GM19455 (cell line): Measurements from ENCODE around the gene EHF.

Source experiments
- ATAC-seq: cut with Tn5 transposase; IDR thresholded peaks from one replicate; pipeline ENCODE4 v1.9.1; 2021; ENCODE audit not compliant: unreplicated experiment

Gene EHF

DNA sequence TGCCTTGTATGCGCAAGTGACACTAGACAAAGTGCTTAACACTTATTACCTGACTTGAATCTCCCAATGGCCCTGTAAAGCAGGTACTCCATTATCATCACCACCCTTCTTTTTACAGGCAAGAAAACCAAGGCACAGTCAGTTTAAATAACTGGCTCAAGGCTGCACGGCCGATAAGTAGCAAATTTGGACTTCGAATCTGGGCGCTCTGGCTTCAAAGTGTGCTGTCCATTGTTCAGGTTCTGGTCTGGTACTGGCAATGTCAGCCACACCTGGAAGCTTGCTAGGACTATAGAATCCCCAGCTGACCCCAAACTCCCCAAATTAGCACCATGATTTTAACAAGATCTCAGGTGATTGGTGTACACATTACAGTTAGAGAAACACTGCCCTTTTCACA, 19.3 kb upstream of the EHF start:
- ATAC-seq: no peak

DNA sequence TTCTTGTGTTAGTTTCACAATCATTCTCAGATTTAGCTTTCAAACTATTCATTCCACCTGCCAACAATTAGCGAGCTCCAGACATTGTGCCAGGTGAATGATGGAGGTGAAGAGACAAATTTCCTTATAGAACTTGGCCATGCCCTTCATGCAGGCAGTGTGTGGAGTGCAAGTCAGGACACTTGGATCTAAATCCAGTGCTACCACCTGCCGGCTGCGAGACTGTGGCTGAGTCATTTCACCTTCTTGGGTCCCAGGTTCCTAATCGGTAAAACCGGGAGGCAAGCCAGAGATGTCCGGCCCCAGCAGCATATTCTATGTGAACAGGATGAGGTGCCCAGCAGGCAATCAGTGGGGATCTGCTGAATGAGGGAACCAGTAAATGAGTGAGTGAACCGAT, 18.6 kb upstream of the EHF start:
- no peak for ATAC-seq

GRCh38 chr11:34603129-34604001, 17.5 kb upstream of the EHF start:
- ATAC-seq: no peak

GRCh38 chr11:34604145-34604544, 16.7 kb upstream of the EHF start:
- no peak for ATAC-seq

GRCh38 chr11:34604911-34605310, 16.0 kb upstream of the EHF start:
- ATAC-seq: no peak

- ATAC-seq: no peak
Observed at GRCh38 chr11:34605481-34606325, 15.2 kb upstream of the EHF start.

- ATAC-seq: no peak
Observed at GRCh38 chr11:34606326-34607120, 14.4 kb upstream of the EHF start.

DNA sequence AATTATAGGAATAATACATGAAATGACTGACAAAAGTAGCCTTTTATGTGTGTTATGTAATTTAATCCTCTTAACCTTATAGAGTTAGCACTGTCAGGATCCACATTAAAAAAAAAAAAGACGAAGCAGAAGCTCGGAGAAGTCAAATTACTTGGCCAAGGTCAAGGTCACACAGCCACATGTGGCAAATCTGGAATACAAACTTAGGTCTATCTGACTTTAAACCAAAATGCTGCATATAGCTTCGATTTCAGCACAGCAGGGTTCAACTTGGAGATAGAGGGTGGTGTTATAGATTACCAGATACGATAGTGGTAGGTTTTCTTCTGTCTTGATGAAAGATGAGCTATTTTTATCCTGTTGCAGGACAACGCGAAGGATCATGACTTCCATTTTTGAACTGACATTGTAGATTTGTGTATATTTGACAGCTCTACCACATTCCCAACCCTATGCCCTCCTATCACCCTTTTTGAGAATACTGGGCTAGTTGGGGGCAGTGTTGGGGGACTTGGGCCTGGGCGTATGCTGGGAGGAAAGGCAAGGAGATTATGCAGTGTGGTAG, 11.6 kb upstream of the EHF start:
- ATAC-seq: no peak

GRCh38 chr11:34609850-34610249, 11.0 kb upstream of the EHF start:
- no peak for ATAC-seq

GRCh38 chr11:34610324-34611041, 10.4 kb upstream of the EHF start:
- no peak for ATAC-seq

- no peak for ATAC-seq
Observed at GRCh38 chr11:34613015-34613414, 7.9 kb upstream of the EHF start.

DNA sequence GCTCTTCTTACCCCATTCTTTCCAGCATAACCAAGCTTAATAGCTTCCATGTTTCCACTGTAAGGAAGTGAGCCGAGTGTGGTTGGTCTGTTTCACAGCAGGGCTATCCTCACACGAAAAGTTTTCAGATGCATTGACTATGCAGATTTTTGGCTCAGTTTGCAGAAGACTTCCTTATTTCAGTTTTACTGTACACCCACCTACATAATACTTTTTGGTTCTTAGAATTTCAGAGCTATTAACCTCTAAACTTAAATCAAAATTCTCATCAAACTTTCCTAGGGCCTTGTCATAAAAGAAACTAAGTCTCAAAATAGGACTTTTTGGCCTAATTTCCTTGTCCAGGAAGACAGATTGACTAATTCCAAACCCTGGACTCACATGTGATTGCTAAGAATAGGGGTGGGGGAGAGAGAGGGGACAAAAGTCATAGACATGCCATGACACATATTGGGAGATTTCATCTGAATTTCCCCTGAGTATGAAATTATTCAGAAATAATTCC, 7.3 kb upstream of the EHF start:
- peak; percentile 83 for ATAC-seq

- ATAC-seq: no peak
Observed at GRCh38 chr11:34614344-34615104, 6.4 kb upstream of the EHF start.

DNA sequence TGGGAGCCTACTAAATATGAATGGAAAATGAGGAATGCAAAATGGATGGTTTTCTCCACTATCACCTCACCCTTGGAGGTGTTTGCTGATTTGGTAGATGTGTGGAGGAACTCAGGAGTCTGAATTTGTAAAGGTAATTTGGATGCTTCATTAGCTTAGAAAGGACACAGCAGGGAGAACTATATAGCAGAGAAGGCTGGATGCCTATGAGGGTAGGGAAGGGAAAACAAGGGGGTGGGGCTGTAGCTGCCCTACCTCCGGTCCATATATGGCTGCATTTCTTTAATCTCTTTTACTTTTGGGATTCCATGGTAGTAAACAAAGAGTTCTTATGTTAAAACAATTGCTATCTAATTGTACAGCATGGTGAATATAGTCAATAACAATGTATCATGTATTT, 4.8 kb upstream of the EHF start:
- no peak for ATAC-seq

DNA sequence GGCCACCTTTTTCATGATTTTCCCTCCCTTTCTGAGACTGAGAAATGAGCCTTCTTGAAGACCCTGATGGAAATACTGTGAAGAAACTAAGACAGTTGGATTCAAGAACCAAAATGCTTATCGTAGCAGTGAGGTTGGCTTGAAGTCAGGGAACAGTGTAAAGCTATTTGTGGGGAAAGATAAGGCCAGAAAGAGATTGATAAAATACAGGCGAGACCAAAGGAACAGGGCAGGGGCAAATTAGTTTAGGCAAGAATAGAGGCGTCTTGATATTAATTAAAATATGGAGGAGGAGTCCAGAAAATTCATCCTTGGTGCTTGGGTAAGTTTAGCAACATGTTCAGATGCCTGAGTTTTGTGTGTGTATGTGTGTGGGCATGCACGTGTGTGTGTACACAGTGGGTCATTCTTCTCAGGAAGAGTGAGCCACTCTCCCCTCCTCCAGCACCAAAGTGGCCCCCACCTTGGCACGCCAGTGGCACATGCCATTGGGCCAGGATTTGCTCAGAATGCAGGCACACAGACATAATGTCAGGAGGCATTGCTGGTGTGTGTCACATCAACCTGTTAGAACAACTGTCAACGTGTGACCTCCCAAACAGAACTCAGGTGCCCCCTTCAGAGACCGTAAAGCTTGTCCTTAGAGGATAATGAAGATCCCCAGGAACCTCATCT, 3.9 kb upstream of the EHF start:
- ATAC-seq: no peak

DNA sequence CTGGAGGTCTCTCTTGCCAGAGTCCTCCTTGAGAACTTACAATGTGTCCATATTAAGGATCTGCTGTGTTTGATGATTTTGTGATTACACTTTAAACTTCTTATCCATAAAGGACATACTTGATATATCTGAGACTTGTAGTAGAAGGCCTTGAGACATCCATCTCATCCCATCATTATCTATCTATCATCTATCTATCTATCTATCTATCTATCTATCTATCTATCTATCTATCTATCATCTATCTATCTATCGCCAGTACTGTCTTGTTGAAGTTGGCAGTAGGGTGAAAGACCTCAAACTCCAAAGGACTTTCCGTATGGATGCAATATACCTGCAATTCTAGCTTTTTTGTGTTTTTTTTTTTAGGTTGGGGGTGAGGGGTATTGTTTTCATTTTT, 2.5 kb upstream of the EHF start:
- no peak for ATAC-seq

GRCh38 chr11:34619062-34619516, 1.8 kb upstream of the EHF start:
- no peak for ATAC-seq

DNA sequence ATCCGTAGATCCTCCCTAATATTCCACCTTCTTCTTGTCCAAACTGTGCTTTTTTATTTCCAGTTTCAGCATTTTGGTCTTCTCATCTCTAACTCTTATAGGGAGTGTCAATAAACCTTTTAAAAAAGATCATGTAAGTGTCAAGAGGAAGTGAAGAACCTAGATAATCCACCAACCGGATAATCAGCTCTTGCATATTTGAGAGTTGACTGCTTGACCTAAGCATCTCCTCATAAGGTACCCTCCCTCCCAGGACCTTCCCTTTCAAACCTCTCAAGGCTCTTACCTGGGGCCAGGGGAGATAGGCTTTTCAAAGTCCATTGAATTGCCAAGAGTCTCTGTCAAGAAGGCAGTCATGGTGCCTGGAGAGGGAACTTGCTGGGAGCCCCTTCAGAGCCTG, 691 bp upstream of the EHF start:
- ATAC-seq: no peak

DNA sequence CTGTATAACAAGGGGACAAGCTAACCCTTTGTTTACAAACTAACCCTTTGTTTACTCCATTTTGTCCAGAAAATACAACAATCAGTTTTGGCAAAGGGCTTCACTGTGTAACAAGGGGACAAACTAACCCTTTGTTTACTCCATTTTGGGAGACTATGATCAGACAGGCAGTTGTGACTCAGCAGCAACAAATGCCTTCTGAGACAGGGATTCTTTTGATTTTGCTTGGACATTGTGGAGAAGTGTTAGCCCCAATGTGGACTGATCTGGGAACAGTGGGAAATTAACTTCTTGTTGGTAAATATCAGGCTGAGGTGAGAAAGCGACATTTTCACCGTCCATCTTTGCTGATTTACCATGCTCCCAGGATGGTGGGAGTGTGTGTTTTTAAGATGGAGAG, 983 bp downstream of the EHF start:
- ATAC-seq: no peak
